HCT116 (cell line): ENCODE measurements around the gene SLC4A5. TPM values are rescaled to one million over a fixed set of nuclear protein-coding genes. Genes with fewer than 3 reads are reported as not detected.

Experiments
- ATAC-seq: fragments of 200-7000 bp; cut with Tn5 transposase; 2 replicates; pipeline ENCODE4 v1.9.1; 2020; ENCODE audit warnings: mild to moderate bottlenecking, moderate library complexity
- BruUV-seq: library from RNA; stranded (reverse); fragments of 400-500 nt; replicated peaks from 2 replicates; lab custom pipeline; 2021; lab: Mats Ljungman, UMichigan
- CTCF ChIA-PET: fragments of 300-600 bp; sonication (Branson Sonifier 250); formaldehyde crosslinking; loops from one replicate; lab custom pipeline; 2021; ENCODE audit warnings: antibody characterized with exemption; lab: Charles Lee
- POLR2A ChIA-PET: fragments of 300-600, 350-600 bp; sonication (Branson Sonifier 250); formaldehyde crosslinking; loops from one replicate; lab custom pipeline; 2021; ENCODE audit warnings: antibody characterized with exemption; lab: Charles Lee
- RAD21 ChIA-PET, 2 experiments: fragments of 300-600 bp; sonication (Branson Sonifier 250); formaldehyde crosslinking; loops; one replicate each; lab custom pipeline; 2023; ENCODE audit warnings: low total read pairs in 2 of 2; ENCODE audit not compliant: uncharacterized antibody in 2 of 2, unreplicated experiment in 2 of 2, low non-redundant PET in 1 of 2; lab: Charles Lee
- DNase-seq: peaks from one replicate; pipeline ENCODE4 v3.0.0-alpha.2; 2010; ENCODE audit warnings: low read depth, low spot score
- H2AFZ ChIP-seq: fragments of 200-600 bp; shearing (Covaris generic), sonication (generic); 2 replicates; pipeline ENCODE4 v1.6.1; 2017; ENCODE audit warnings: low read depth, mixed run types, mixed read lengths, antibody characterized with exemption, low read length; ENCODE audit not compliant: poor library complexity, severe bottlenecking
- H3K27ac ChIP-seq: 2 replicates; pipeline ENCODE4 v1.5.1; 2012; ENCODE audit warnings: low read depth, low read length
- H3K27me3 ChIP-seq: fragments of 200-600 bp; sonication (generic); 2 replicates; pipeline ENCODE4 v1.6.1; 2016; ENCODE audit warnings: mixed run types, low read length, mixed read lengths; ENCODE audit not compliant: insufficient read depth
- H3K36me3 ChIP-seq, 2 experiments: fragments of 200-500 bp in 1 of 2; fragments of 200-600 bp in 1 of 2; sonication (Bioruptor generic) in 1 of 2; sonication (generic) in 1 of 2; 2 replicates each; pipeline versions ENCODE4 v1.5.1 to v1.6.1; 2014 to 2016; ENCODE audit warnings: low read length in 2 of 2, inconsistent platforms in 1 of 2, mixed read lengths in 1 of 2, mixed run types in 1 of 2; ENCODE audit not compliant: insufficient read depth in 2 of 2, control insufficient read depth in 1 of 2
- H3K4me1 ChIP-seq, 2 experiments: fragments of 200-600 bp in 1 of 2; sonication (generic) in 1 of 2; 2 replicates each; pipeline versions ENCODE4 v1.5.1 to v1.6.1; 2012 to 2017; ENCODE audit warnings: low read length in 2 of 2, inconsistent platforms in 1 of 2, mild to moderate bottlenecking in 1 of 2, mixed read lengths in 1 of 2, mixed run types in 1 of 2, moderate library complexity in 1 of 2; ENCODE audit not compliant: insufficient read depth in 2 of 2, control insufficient read depth in 1 of 2
- H3K4me2 ChIP-seq: fragments of 200-600 bp; sonication (generic); 2 replicates; pipeline ENCODE4 v1.6.1; 2017; ENCODE audit warnings: mixed run types, low read length, mixed read lengths
- H3K4me3 ChIP-seq, 2 experiments: fragments of 200-600 bp in 1 of 2; sonication (generic) in 1 of 2; replicated peaks in 1 of 2; 2 replicates each; pipeline ENCODE4 v1.5.1; 2011 to 2016; ENCODE audit warnings: low read length in 2 of 2, control low read depth in 1 of 2, low read depth in 1 of 2, mild to moderate bottlenecking in 1 of 2, mixed read lengths in 1 of 2, mixed run types in 1 of 2
- H3K79me2 ChIP-seq: fragments of 200-600 bp; sonication (generic); 2 replicates; pipeline ENCODE4 v1.6.1; 2017; ENCODE audit warnings: mild to moderate bottlenecking, mixed run types, low read length, moderate library complexity, mixed read lengths; ENCODE audit not compliant: insufficient read depth
- H3K9ac ChIP-seq: fragments of 200-600 bp; sonication (generic); 2 replicates; pipeline ENCODE4 v1.6.1; 2016; ENCODE audit warnings: low read length, mixed read lengths
- H3K9me2 ChIP-seq: fragments of 200-600 bp; sonication (generic), shearing (Covaris generic); 2 replicates; pipeline ENCODE4 v1.6.1; 2017; ENCODE audit warnings: mixed run types, mild to moderate bottlenecking, moderate library complexity; ENCODE audit not compliant: insufficient read depth
- H3K9me3 ChIP-seq, 2 experiments: fragments of 200-500 bp in 1 of 2; fragments of 200-600 bp in 1 of 2; sonication (Bioruptor generic) in 1 of 2; sonication (generic) in 1 of 2; 2 replicates each; pipeline ENCODE4 v1.6.1; 2014 to 2017; ENCODE audit warnings: low read length in 2 of 2, mixed read lengths in 2 of 2, inconsistent platforms in 1 of 2, low read depth in 1 of 2, mild to moderate bottlenecking in 1 of 2, mixed run types in 1 of 2, moderate library complexity in 1 of 2; ENCODE audit not compliant: control insufficient read depth in 1 of 2, insufficient read depth in 1 of 2
- H4K20me1 ChIP-seq: fragments of 200-600 bp; sonication (generic), shearing (Covaris generic); 2 replicates; pipeline ENCODE4 v1.6.1; 2017; ENCODE audit warnings: mixed run types, mild to moderate bottlenecking, moderate library complexity; ENCODE audit not compliant: insufficient read depth
- CBX3 ChIP-seq: IDR thresholded peaks from 2 replicates; pipeline ENCODE4 v1.6.1; 2012; ENCODE audit warnings: low read depth
- EZH2 ChIP-seq: fragments of 200-600 bp; sonication (generic); IDR thresholded peaks from 2 replicates; pipeline ENCODE4 v1.6.1; 2017; ENCODE audit warnings: antibody characterized with exemption, mixed run types
- FOSL1 ChIP-seq: IDR thresholded peaks from 2 replicates; pipeline ENCODE4 v1.6.1; 2012; ENCODE audit warnings: low read depth
- RAD21 ChIP-seq: IDR thresholded peaks from 2 replicates; pipeline ENCODE4 v1.6.1; 2012; ENCODE audit warnings: low read depth, mild to moderate bottlenecking
- SP1 ChIP-seq: IDR thresholded peaks from 2 replicates; pipeline ENCODE4 v1.6.1; 2012; ENCODE audit warnings: low read depth
- YY1 ChIP-seq: IDR thresholded peaks from 2 replicates; pipeline ENCODE4 v1.6.1; 2011; ENCODE audit warnings: low read length, low read depth, moderate library complexity, mild to moderate bottlenecking; ENCODE audit not compliant: insufficient replicate concordance; ENCODE audit errors: extremely low read depth
- ZBTB33 ChIP-seq: IDR thresholded peaks from 2 replicates; pipeline ENCODE4 v1.6.1; 2011; ENCODE audit warnings: mild to moderate bottlenecking, low read length, moderate library complexity; ENCODE audit not compliant: insufficient replicate concordance; ENCODE audit errors: extremely low read depth
- ZFX ChIP-seq: fragments of 450-650 bp; IDR thresholded peaks from 2 replicates; pipeline ENCODE4 v1.6.1; 2017
- ZNF274 ChIP-seq: fragments of 200-500 bp; sonication (Bioruptor generic); IDR thresholded peaks from 2 replicates; pipeline ENCODE4 v1.6.1; 2014; ENCODE audit warnings: mild to moderate bottlenecking, low read depth, low read length, inconsistent platforms
- intact Hi-C: fragments of 100-400 bp; cut with micrococcal nuclease; formaldehyde crosslinking; loops from 2 replicates; pipeline ENCODE4 v1.10.0; 2022
- total RNA-seq: library from RNA; stranded (reverse); gene quantifications from one replicate; pipeline ENCODE4 v1.2.1, GENCODE V29; 2021; ENCODE audit not compliant: unreplicated experiment

Gene SLC4A5
- total RNA-seq, 1 experiment from 2014 or later, result 0.91 TPM

- Histone ChIP-seq H3K4me3 (no peak overlapping the region), H3K27me3 (no peaks in the 10 kb centered on the region), H3K9me3 (no peaks in the 10 kb centered on the region), H3K27ac (no peak overlapping the region), H2AFZ (no peak overlapping the region), H4K20me1 (no peaks in the 10 kb centered on the region), H3K4me2 (no peak overlapping the region), H3K79me2 (no peaks in the 10 kb centered on the region), H3K36me3 (no peaks in the 10 kb centered on the region), H3K9ac (no peak overlapping the region), H3K4me1 (no peaks in the 10 kb centered on the region), H3K9me2 (no peaks in the 10 kb centered on the region)
- POLR2A ChIA-PET, result no interaction called here
- no peak for DNase-seq
- CTCF ChIA-PET, result interaction anchor here (5.7 kb wide), 1 partner anchor 14 kb away, joined by 45 read pairs; no protein-coding TSS in a partner anchor
- intact Hi-C loops, result no loop called here
- TF ChIP-seq SP1 (no peak), ZFX (no peak), CBX3 (no peak), ZNF274 (no peak)
- RAD21 ChIA-PET, result no interaction called here
- no peak for ATAC-seq
- no TSS peak for BruUV-seq
These were observed 21.5 kb downstream of the SLC4A5 start for GRCh38 chr2:74321737-74322136.

- H3K9me2 ChIP-seq, result no peaks in the 10 kb centered on the region
- H3K9ac ChIP-seq, result no peak overlapping the region
- BruUV-seq, result no TSS peak
- no peak overlapping the region for H3K4me3 ChIP-seq
- ChIA-PET POLR2A (no interaction called here), CTCF (no interaction called here), RAD21 (no interaction called here)
- no peaks in the 10 kb centered on the region for H3K9me3 ChIP-seq
- H3K4me2 ChIP-seq, result no peak overlapping the region
- DNase-seq, result no peak
- intact Hi-C loops, result no loop called here
- no peak overlapping the region for H2AFZ ChIP-seq
- TF ChIP-seq FOSL1 (no peak), ZNF274 (no peak), YY1 (no peak), ZBTB33 (no peak), EZH2 (no peak), RAD21 (no peak)
- no peaks in the 10 kb centered on the region for H4K20me1 ChIP-seq
- H3K36me3 ChIP-seq, result no peaks in the 10 kb centered on the region
- H3K79me2 ChIP-seq, result no peaks in the 10 kb centered on the region
- ATAC-seq, result no peak
- H3K4me1 ChIP-seq, result no peaks in the 10 kb centered on the region
- H3K27ac ChIP-seq, result no peak overlapping the region
- no peaks in the 10 kb centered on the region for H3K27me3 ChIP-seq
These were observed 25.5 kb downstream of the SLC4A5 start for GRCh38 chr2:74317701-74318100.
